ENCODE results near the gene MTUS2. TPM values are rescaled to one million over a fixed set of nuclear protein-coding genes. Genes with fewer than 3 reads are reported as not detected.

Gene MTUS2
- total and polyA plus RNA-seq, 4 donors, result under 0.01 to 0.70 (median 0.15) TPM

DNA sequence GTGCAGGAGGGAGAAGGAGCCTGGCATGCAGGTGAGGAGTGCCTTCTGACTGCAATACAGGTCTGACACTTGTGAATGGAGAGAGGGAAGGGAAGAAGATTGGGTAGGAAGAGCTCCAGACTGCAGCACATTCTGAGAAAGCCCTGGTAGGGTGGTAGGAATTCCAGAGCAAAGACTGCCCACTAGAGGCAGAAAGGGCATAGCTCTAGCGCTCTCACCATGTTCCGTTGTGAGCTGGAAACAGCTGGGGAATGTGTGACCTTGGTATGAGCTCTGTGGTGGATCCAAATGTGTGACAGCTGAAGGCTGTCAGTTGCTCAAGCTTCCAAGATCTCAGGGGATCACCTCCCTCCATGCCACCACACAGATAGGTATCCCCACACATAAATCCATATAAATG is 2.9 kb upstream of the MTUS2 start:
- TF ChIP-seq JUND (IDR thresholded peaks at IDR 0.05) (no peak), RXRA (IDR thresholded peaks at IDR 0.05) (no peak), HNF4G (IDR thresholded peaks at IDR 0.05) (no peak), TAF1 (conservative IDR thresholded peaks at IDR 0.05) (no peak), FOXA2 (IDR thresholded peaks at IDR 0.05) (no peak), GABPA (IDR thresholded peaks at IDR 0.05 in 1 of 2, conservative IDR thresholded peaks at IDR 0.05 in 1 of 2) (no peak), NR2F2 (IDR thresholded peaks at IDR 0.05) (no peak), RAD21 (IDR thresholded peaks at IDR 0.05) (no peak), HNF4A (conservative IDR thresholded peaks at IDR 0.05) (no peak), YY1 (IDR thresholded peaks at IDR 0.05) (no peak), FOXA1 (IDR thresholded peaks at IDR 0.05) (no peak), SP1 (IDR thresholded peaks at IDR 0.05) (no peak)
- TF ChIP-seq, protein P1, sequence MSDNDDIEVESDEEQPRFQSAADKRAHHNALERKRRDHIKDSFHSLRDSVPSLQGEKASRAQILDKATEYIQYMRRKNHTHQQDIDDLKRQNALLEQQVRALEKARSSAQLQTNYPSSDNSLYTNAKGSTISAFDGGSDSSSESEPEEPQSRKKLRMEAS (IDR thresholded peaks at IDR 0.05), result no peak
- TF ChIP-seq, protein P2, sequence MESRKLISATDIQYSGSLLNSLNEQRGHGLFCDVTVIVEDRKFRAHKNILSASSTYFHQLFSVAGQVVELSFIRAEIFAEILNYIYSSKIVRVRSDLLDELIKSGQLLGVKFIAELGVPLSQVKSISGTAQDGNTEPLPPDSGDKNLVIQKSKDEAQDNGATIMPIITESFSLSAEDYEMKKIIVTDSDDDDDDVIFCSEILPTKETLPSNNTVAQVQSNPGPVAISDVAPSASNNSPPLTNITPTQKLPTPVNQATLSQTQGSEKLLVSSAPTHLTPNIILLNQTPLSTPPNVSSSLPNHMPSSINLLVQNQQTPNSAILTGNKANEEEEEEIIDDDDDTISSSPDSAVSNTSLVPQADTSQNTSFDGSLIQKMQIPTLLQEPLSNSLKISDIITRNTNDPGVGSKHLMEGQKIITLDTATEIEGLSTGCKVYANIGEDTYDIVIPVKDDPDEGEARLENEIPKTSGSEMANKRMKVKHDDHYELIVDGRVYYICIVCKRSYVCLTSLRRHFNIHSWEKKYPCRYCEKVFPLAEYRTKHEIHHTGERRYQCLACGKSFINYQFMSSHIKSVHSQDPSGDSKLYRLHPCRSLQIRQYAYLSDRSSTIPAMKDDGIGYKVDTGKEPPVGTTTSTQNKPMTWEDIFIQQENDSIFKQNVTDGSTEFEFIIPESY (IDR thresholded peaks at IDR 0.05), result no peak
- TF ChIP-seq, protein P3, sequence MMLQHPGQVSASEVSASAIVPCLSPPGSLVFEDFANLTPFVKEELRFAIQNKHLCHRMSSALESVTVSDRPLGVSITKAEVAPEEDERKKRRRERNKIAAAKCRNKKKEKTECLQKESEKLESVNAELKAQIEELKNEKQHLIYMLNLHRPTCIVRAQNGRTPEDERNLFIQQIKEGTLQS (IDR thresholded peaks at IDR 0.05), result no peak
- 93% methylated on average over 2 of the region's 2 CpGs for WGBS

DNA sequence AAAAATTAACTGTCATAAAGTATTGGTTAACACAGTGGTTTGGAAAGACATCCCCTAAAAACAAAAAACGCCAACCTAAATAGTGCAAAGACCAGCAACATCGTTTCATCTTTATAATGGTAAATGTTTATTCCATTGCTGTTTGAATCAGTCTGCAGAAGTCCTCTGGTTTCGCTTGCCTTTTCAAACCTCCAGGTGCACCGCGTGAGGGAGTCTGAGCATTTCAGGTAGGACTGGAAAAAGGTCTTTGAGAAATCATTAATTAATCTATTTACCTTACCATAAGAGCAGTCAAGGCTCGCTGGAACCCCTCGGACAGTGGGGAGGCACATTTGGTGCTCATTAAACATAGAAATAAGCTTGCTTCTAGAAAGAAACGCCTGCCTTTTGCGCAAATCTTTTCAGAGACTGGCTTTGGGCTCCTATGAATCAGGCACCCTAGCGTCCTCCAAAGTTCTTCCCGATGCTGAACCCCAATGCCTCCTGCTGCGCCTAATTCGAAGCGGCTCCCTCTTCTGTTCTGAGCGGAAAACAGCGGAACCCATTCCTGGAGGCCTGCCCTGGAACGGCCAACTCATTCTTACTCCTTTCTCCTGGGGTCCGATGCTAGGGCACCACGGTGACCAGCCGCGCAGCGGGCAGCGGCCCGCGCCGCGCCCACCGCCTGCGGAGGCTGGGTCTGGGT is 951 bp upstream of the MTUS2 start:
- Histone ChIP-seq H3K4me3 (ENCODE audit: low read depth in 1 of 3, low read length in 3 of 3) (peak overlapping the region; percentile 69 to 73 (median 73)), H3K27me3 (ENCODE audit: control insufficient read depth in 4 of 4, insufficient read depth in 4 of 4, low read length in 3 of 4) (no peaks in the 10 kb centered on the region), H3K36me3 (ENCODE audit: control insufficient read depth in 4 of 4, insufficient read depth in 3 of 4, low read depth in 1 of 4, low read length in 3 of 4) (no peaks in the 10 kb centered on the region), H3K9ac (ENCODE audit: low read depth in 1 of 2, low read length in 2 of 2) (no peak overlapping the region), H3K27ac (ENCODE audit: low read depth in 1 of 2, low read length in 2 of 2) (no peak overlapping the region), H3K4me1 (ENCODE audit: control insufficient read depth in 4 of 4, insufficient read depth in 4 of 4, low read length in 3 of 4) (peaks cover 0 to 19% (median 12%) of the 10 kb centered on the region in 4 donors), H3K9me3 (ENCODE audit: control insufficient read depth in 4 of 4, low read length in 3 of 4) (no peaks in the 10 kb centered on the region)
- no peak for TF ChIP-seq HNF4G (IDR thresholded peaks at IDR 0.05)
- TF ChIP-seq SP1 (IDR thresholded peaks at IDR 0.05), result no peak
- TF ChIP-seq, protein P1 (IDR thresholded peaks at IDR 0.05), result no peak
- TF ChIP-seq, protein P4, sequence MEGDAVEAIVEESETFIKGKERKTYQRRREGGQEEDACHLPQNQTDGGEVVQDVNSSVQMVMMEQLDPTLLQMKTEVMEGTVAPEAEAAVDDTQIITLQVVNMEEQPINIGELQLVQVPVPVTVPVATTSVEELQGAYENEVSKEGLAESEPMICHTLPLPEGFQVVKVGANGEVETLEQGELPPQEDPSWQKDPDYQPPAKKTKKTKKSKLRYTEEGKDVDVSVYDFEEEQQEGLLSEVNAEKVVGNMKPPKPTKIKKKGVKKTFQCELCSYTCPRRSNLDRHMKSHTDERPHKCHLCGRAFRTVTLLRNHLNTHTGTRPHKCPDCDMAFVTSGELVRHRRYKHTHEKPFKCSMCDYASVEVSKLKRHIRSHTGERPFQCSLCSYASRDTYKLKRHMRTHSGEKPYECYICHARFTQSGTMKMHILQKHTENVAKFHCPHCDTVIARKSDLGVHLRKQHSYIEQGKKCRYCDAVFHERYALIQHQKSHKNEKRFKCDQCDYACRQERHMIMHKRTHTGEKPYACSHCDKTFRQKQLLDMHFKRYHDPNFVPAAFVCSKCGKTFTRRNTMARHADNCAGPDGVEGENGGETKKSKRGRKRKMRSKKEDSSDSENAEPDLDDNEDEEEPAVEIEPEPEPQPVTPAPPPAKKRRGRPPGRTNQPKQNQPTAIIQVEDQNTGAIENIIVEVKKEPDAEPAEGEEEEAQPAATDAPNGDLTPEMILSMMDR (IDR thresholded peaks at IDR 0.05; ENCODE audit: low read depth, low read length, missing input control), result peak; percentile 12
- no peak for TF ChIP-seq JUND (IDR thresholded peaks at IDR 0.05)
- peak; percentile 2 to 55 for TF ChIP-seq RAD21 (IDR thresholded peaks at IDR 0.05)
- TF ChIP-seq, protein P5, sequence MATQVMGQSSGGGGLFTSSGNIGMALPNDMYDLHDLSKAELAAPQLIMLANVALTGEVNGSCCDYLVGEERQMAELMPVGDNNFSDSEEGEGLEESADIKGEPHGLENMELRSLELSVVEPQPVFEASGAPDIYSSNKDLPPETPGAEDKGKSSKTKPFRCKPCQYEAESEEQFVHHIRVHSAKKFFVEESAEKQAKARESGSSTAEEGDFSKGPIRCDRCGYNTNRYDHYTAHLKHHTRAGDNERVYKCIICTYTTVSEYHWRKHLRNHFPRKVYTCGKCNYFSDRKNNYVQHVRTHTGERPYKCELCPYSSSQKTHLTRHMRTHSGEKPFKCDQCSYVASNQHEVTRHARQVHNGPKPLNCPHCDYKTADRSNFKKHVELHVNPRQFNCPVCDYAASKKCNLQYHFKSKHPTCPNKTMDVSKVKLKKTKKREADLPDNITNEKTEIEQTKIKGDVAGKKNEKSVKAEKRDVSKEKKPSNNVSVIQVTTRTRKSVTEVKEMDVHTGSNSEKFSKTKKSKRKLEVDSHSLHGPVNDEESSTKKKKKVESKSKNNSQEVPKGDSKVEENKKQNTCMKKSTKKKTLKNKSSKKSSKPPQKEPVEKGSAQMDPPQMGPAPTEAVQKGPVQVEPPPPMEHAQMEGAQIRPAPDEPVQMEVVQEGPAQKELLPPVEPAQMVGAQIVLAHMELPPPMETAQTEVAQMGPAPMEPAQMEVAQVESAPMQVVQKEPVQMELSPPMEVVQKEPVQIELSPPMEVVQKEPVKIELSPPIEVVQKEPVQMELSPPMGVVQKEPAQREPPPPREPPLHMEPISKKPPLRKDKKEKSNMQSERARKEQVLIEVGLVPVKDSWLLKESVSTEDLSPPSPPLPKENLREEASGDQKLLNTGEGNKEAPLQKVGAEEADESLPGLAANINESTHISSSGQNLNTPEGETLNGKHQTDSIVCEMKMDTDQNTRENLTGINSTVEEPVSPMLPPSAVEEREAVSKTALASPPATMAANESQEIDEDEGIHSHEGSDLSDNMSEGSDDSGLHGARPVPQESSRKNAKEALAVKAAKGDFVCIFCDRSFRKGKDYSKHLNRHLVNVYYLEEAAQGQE (IDR thresholded peaks at IDR 0.05), result no peak
- no peak for TF ChIP-seq EGR1 (IDR thresholded peaks at IDR 0.05; ENCODE audit: low read depth in 2 of 2)
- TF ChIP-seq NR2F2 (IDR thresholded peaks at IDR 0.05), result no peak
- TF ChIP-seq HNF4A (conservative IDR thresholded peaks at IDR 0.05), result no peak
- no peak for TF ChIP-seq GABPA (IDR thresholded peaks at IDR 0.05 in 1 of 2, conservative IDR thresholded peaks at IDR 0.05 in 1 of 2)
- TF ChIP-seq TAF1 (conservative IDR thresholded peaks at IDR 0.05), result no peak
- TF ChIP-seq FOXA2 (IDR thresholded peaks at IDR 0.05), result no peak
- 4% methylated on average over 29 of the region's 29 CpGs for WGBS
- no peak for DNase-seq (ENCODE audit: low spot score)

More for the DNA sequence above, 2.9 kb upstream of the MTUS2 start:
- no peak overlapping the region for H3K9ac ChIP-seq (ENCODE audit: low read depth in 1 of 2, low read length in 2 of 2)
- no peak overlapping the region for H3K4me3 ChIP-seq (ENCODE audit: low read depth in 1 of 3, low read length in 3 of 3)
- peaks cover 0 to 19% (median 12%) of the 10 kb centered on the region in 4 donors for H3K4me1 ChIP-seq (ENCODE audit: control insufficient read depth in 4 of 4, insufficient read depth in 4 of 4, low read length in 3 of 4)
- DNase-seq (ENCODE audit: low spot score), result no peak
- H3K27ac ChIP-seq (ENCODE audit: low read depth in 1 of 2, low read length in 2 of 2), result no peak overlapping the region
- H3K9me3 ChIP-seq (ENCODE audit: control insufficient read depth in 4 of 4, low read length in 3 of 4), result no peaks in the 10 kb centered on the region
- no peaks in the 10 kb centered on the region for H3K27me3 ChIP-seq (ENCODE audit: control insufficient read depth in 4 of 4, insufficient read depth in 4 of 4, low read length in 3 of 4)
- H3K36me3 ChIP-seq (ENCODE audit: control insufficient read depth in 4 of 4, insufficient read depth in 3 of 4, low read depth in 1 of 4, low read length in 3 of 4), result no peaks in the 10 kb centered on the region
